ENCODE measurements around the gene SEC63.

Gene SEC63

GRCh38 chr6:107820338-107821261 lies 137.4 kb downstream of the SEC63 start:
- no peak for DNase-seq (ENCODE audit: low read depth in 1 of 2, low spot score in 1 of 2)

GRCh38 chr6:107819964-107820337 lies 138.1 kb downstream of the SEC63 start:
- DNase-seq (ENCODE audit: low read depth in 1 of 2, low spot score in 1 of 2), result no peak

- no peak for DNase-seq (ENCODE audit: low read depth in 1 of 2, low spot score in 1 of 2)
Observed at GRCh38 chr6:107819217-107819616, 138.8 kb downstream of the SEC63 start.

- DNase-seq (ENCODE audit: low read depth in 1 of 2, low spot score in 1 of 2), result no peak
Observed at GRCh38 chr6:107818272-107818671, 139.7 kb downstream of the SEC63 start.

- DNase-seq (ENCODE audit: low read depth in 1 of 2, low spot score in 1 of 2), result no peak
Observed at GRCh38 chr6:107817784-107818183, 140.2 kb downstream of the SEC63 start.
